ENCODE results near the gene DIAPH1. TPM values are rescaled to one million over a fixed set of nuclear protein-coding genes. Genes with fewer than 3 reads are reported as not detected.

DIAPH1 gene
- total RNA-seq, 1 donor from 2014 or later = 118 TPM

DNA sequence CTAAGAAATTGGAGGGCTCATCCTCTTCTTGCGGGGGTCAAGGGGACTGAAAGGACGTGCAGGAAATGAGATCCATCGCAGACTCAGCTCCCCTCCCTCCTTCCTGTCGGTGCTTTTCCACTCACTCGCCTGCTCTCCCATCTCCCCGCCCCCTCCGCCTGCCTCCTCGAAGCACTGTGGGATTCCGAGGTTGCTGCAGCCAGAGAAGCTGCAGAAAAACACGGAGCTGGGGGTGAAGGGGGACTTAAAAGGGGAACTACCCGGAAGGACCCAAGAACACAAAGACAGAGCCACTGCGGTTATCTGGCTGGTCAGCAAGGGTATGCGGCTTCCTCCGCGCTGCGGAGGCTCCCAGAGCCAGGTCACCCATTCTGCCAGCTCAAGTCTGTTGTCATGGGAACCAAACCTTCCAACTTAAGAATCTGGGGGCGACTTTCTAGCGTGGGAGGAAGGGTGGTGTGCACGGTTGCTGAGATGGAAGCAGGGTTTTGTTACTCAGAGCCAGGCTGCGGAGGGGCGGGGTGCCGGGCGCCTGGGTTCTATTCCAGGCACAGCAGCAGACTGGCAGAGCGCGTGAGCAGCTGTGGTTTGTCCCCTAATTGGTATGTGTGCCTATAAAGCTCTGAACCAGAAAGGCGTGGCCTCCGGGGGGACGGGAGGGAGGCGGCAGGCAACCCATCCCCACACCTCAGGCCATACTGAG is 105.0 kb downstream of the DIAPH1 start:
- peak; percentile 54 for ATAC-seq
- TF ChIP-seq CTCF (IDR thresholded peaks at IDR 0.05) = no peak
- no peaks in the 10 kb centered on the region for H3K9me3 ChIP-seq
- H3K27ac ChIP-seq = peak overlapping the region; percentile 76
- intact Hi-C loops (cut with DNase I) = no loop called here
- H3K27me3 ChIP-seq = no peaks in the 10 kb centered on the region
- peak overlapping the region; percentile 56 for H3K4me3 ChIP-seq
- peak; percentile 81 for DNase-seq
- peaks cover 43% of the 10 kb centered on the region for H3K4me1 ChIP-seq
- H3K36me3 ChIP-seq = peaks cover 36% of the 10 kb centered on the region

- H3K4me3 ChIP-seq = peak overlapping the region; percentile 56
- TF ChIP-seq CTCF (IDR thresholded peaks at IDR 0.05) = no peak
- H3K36me3 ChIP-seq = peaks cover 30% of the 10 kb centered on the region
- intact Hi-C loops (cut with DNase I) = no loop called here
- H3K4me1 ChIP-seq = peaks cover 42% of the 10 kb centered on the region
- H3K27me3 ChIP-seq = no peaks in the 10 kb centered on the region
- ATAC-seq (peak; percentile 21), DNase-seq (no peak)
- peak overlapping the region; percentile 76 for H3K27ac ChIP-seq
- no peaks in the 10 kb centered on the region for H3K9me3 ChIP-seq
These were observed 105.7 kb downstream of the DIAPH1 start for GRCh38 chr5:141512911-141513626.

- Histone ChIP-seq H3K27me3 (no peaks in the 10 kb centered on the region), H3K4me3 (peak overlapping the region; percentile 56), H3K36me3 (peaks cover 26% of the 10 kb centered on the region), H3K4me1 (peaks cover 43% of the 10 kb centered on the region), H3K9me3 (no peaks in the 10 kb centered on the region), H3K27ac (peak overlapping the region; percentile 76)
- DNase-seq = peak; percentile 91
- intact Hi-C loops (cut with DNase I) = no loop called here
- peak; percentile 73 for ATAC-seq
- TF ChIP-seq CTCF (IDR thresholded peaks at IDR 0.05) = peak; percentile 85
These were observed 106.3 kb downstream of the DIAPH1 start for GRCh38 chr5:141512390-141512910.

DNA sequence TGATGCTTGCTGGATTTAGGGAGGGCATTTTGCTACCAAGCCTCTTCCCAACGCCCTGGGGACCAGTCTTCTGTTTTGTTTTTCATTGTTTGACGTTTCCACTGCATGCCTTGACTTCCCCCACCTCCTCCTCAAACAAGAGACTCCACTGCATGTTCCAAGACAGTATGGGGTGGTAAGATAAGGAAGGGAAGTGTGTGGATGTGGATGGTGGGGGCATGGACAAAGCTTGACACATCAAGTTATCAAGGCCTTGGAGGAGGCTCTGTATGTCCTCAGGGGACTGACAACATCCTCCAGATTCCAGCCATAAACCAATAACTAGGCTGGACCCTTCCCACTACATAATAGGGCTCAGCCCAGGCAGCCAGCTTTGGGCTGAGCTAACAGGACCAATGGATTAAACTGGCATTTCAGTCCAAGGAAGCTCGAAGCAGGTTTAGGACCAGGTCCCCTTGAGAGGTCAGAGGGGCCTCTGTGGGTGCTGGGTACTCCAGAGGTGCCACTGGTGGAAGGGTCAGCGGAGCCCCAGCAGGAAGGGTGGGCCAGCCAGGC is 107.0 kb downstream of the DIAPH1 start:
- intact Hi-C loops (cut with DNase I) = no loop called here
- Histone ChIP-seq H3K27ac (peak overlapping the region; percentile 76), H3K27me3 (no peaks in the 10 kb centered on the region), H3K36me3 (peaks cover 23% of the 10 kb centered on the region), H3K4me3 (no peak overlapping the region), H3K9me3 (no peaks in the 10 kb centered on the region), H3K4me1 (peaks cover 43% of the 10 kb centered on the region)
- TF ChIP-seq CTCF (IDR thresholded peaks at IDR 0.05) = no peak
- DNase-seq = no peak
- ATAC-seq = no peak

DNA sequence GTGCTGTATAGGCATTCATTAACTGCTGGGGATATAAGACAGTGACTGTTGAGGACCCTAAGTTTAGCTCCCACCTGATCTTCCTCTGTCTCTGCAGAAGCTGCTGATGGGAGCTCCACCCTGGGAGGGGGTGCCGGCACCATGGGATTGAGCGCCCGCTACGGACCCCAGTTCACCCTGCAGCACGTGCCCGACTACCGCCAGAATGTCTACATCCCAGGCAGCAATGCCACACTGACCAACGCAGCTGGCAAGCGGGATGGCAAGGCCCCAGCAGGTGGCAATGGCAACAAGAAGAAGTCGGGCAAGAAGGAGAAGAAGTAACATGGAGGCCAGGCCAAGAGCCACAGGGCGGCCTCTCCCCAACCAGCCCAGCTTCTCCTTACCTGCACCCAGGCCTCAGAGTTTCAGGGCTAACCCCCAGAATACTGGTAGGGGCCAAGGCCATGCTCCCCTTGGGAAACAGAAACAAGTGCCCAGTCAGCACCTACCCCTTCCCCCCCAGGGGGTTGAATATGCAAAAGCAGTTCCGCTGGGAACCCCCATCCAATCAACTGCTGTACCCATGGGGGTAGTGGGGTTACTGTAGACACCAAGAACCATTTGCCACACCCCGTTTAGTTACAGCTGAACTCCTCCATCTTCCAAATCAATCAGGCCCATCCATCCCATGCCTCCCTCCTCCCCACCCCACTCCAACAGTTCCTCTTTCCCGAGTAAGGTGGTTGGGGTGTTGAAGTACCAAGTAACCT is 107.8 kb downstream of the DIAPH1 start:
- H3K4me3 ChIP-seq = no peak overlapping the region
- no peak for TF ChIP-seq CTCF (IDR thresholded peaks at IDR 0.05)
- H3K9me3 ChIP-seq = no peaks in the 10 kb centered on the region
- peaks cover 19% of the 10 kb centered on the region for H3K36me3 ChIP-seq
- DNase-seq = no peak
- no peak overlapping the region for H3K27ac ChIP-seq
- no peak for ATAC-seq
- no peaks in the 10 kb centered on the region for H3K27me3 ChIP-seq
- intact Hi-C loops (cut with DNase I) = no loop called here
- peaks cover 43% of the 10 kb centered on the region for H3K4me1 ChIP-seq

Data from upper lobe of right lung (tissue), 1 donor.